HG03139 (cell line): Measurements from ENCODE around the gene CPLANE2.
A peak's percentile ranks its signal among the peaks of the same experiment; 100 is the strongest.
"Not testable (repeated sequence)": the region's sequence is repeated elsewhere in the genome, so short reads cannot be mapped to it uniquely, and the experiment has no call there.

ENCODE experiments used
- ATAC-seq: cut with Tn5 transposase; IDR thresholded peaks from one replicate; pipeline ENCODE4 v1.9.1; 2021; ENCODE audit not compliant: unreplicated experiment

CPLANE2 gene, protein sequence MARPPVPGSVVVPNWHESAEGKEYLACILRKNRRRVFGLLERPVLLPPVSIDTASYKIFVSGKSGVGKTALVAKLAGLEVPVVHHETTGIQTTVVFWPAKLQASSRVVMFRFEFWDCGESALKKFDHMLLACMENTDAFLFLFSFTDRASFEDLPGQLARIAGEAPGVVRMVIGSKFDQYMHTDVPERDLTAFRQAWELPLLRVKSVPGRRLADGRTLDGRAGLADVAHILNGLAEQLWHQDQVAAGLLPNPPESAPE

DNA sequence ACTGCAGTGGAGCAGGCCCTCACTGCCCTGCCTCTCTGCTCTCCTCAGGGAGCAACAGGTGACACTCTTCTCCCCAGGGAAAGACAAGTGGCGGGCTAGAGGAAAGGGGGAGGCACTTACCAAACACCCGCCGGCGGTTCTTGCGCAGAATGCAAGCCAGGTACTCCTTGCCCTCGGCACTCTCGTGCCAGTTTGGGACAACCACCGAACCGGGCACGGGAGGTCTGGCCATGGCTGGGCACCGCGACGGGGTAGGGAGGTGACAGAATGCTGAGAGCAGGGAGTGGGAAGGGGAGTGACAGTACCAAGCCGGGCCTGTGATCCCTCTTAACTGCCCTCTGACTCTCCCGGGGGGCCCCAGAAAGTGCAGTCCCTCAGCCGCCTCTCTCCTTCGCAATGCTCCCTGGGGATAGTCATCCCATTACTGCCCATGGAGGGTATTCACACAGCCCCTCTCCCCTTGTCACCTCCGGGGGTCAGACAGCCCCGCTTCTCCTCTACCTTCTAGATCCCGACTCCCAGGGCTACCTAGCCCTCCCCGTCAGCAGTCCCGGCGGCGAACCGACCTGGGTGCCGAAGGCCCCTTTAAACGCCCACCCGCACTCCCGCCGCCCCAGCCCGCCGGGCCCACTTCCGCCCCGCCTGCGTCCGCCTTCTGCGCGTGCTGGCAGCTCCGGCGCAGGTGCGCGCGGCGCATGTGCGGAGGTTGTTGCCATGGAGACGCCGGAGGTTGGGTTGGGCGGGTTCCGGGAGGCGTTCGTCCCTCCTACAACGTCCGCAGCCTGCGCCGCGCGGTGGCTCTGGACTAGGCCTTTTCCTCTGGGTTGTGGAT is at the start of gene CPLANE2:
Gene CPLANE2, minus strand, starts transcription at position 673 of the 832 bp plus-strand sequence. Its CDS starts 441 bp downstream, at position 232.
- peak; percentile 79 for ATAC-seq

DNA sequence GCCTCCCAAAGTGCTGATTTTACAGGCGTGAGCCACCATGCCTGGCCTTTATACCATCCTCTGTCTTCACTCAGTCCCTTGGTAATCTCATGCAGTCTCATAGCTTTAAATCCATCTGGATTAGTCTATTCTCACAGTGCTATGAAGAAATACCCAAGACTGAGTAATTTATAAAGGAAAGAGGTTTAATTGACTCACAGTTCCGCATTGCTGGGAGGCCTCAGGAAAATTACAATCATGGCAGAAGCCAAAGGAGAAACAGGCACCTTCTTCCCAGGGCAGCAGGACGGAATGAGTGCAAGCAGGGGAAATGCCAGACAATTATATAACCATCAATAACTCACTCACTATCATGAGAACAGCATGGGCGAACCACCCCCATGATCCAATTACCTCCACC is 49.1 kb upstream of the CPLANE2 start:
- no peak for ATAC-seq

DNA sequence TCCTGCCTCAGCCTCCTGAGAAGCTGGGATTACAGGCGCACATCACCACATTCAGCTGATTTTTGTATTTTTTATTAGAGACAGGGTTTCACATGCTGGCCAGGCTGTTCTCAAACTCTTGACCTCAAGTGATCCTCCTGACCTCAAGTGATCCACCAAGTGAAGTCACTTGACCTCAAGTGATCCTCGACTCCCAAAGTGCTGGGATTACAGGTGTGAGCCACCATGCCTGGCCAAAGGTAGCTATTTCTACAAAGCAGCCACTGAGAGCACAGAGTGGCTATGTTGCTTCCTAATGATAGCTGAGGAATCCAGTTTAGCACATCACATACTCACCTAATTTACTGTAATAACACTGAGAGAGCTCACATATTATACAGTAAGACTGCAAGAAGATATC is 44.8 kb upstream of the CPLANE2 start:
- no peak for ATAC-seq

DNA sequence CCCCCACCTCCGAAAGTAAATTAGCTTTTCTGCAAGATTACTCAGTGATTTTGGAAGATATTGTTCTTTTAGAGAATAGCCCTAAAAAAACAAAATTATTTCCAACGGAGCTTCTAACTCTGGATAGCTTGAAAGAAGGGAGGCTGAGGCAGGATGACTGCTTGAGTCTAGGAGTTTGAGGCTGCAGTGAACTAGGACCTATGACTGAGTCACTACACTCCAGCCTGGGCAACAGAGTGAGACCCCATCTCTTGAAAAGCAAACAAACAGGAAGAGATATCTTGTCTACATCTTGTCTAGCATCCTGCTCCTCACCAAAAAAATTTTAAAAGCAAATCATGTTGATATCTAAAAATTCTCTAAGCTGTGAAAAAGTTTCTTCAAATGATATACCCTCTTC is 42.2 kb upstream of the CPLANE2 start:
- ATAC-seq, result no peak

DNA sequence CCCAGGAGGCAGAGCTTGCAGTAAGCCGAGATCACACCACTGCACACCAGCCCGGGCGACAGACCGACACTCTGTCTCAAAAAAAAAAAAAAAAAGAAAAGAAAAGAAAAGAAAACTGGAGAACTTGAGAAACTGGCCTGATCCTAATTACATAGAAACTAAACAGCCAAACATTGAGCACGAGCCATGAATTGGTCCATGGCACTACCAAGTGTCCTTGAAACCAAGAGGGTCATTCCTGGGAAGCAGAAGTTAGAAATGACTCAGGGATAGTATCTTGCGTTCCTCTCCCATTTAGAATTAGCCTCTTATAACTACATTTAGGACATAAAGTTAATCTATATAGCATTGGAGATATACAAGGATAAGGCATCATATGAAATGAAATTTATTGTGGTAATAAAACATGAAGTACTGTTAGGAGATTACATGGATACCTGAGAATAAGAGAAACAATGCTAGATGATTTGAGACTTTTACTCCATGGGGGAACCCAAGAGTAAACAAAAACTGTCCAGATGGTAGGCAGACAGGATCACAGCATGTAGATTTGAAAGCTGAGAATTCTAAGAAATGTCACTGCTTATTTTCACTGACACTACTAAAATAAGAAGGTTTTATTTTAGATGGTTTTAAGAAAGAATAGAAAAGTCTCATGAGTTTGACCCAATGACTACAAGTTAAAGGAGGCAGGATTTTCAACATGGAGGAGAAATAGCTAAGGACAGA is 39.5 kb upstream of the CPLANE2 start:
- ATAC-seq, result no peak

DNA sequence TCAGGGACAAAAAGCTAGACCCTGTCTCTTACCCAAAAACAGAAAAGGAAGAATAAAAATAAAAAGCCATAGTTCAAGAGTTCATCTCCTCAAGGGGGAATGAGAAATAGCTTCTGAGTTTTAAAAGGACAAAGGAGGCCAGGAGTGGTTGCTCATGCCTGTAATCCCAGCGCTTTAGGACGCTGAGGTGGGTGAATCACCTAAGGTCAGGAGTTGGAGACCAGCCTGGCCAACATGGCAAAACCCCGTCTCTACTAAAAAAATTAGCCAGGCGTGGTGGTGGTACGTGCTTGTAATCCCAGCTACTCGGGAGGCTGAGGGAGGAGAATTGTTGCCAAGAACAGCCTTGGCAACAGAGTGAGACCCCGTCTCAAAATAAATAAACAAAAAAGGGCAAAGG is 38.6 kb upstream of the CPLANE2 start:
- no peak for ATAC-seq

DNA sequence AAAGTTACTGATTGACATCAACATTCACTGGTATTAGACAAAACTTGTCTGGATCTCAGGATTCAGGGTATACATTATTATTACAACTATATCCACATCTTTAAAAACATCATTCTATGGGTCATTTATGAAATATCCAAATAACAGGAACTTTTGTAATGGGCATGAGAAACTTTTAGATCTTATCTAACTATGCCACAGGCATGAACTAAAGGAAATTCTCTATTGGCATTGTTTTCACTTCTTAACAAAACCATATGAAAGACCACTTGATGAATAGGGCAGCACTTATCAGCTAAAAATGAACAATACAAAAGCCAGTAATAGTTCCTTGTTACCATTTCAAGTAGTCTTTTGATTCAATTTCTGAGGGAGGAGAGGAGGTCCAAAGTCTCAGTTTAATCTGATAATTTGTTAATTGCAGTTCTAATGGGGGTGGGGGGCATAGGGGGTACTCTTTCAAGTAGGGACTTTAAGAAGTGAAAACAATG is 30.8 kb upstream of the CPLANE2 start:
- no peak for ATAC-seq

DNA sequence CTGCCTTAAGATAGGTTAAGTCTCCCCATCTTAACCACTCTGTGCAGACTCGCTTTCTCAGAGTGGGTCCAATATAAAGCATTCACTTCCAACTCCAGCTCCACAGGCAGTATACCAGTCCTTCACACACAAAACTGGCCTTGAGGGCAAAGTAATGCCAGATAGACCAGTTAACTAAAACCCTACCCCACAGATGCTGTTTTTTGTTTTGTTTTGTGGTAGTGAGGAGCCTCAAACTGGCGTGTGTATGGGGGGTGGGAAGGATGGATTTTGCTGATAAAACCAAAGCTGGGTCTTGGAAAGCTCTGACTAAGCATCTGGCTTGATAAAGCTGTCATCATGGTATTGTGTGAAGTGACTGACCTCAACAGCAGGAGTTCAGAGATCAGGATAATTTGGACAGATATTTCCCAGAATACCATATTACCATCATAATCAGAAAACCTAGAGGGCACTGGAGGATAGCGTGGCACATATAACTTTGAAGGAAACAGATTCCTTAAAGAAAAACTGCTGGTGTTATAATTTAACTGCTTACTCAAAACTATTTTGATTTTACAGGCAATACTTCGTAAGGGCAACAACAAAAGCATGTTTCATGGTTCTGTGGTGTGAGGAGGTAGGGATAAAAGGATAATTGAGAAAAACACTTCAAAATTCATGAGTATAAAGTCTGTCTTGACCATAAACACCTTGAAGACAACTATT is 29.6 kb upstream of the CPLANE2 start:
- no peak for ATAC-seq

DNA sequence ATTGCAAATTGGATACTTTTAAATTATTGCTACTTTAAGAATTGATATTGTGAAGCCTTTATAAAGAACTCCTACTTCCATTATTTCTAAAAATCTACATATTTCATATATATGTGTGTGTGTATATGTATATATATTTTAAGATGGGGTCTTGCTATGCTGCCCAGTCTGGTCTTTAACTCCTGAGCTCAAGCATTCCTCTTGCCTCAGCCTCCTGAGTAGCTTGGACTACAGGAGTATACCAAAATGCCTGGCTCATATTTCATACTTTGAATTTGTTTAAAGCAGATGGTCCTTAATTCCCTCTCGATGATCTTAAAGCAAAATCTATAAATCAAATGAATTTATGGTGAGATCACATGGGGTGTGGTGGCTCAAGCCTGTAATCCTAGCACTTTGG is 25.1 kb upstream of the CPLANE2 start:
- no peak for ATAC-seq

DNA sequence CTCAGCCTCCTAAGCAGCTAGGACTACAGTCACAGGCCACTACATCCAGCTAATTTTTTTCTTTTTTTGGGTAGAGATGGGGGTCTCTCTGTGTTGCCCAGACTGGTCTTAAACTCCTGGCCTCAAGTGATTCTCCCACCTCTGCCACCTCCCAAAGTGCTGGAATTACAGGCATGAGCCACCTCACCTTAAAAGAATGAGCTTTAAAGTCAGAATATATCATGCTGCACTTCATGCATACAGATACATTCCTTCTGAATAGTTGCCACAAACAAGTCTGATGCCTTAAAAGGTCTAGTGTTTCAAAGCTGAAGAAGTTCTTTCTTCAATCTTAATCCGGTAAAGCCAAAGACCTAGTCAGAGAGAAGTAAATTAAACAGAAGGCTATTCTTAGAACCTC is 23.8 kb upstream of the CPLANE2 start:
- ATAC-seq, result no peak

DNA sequence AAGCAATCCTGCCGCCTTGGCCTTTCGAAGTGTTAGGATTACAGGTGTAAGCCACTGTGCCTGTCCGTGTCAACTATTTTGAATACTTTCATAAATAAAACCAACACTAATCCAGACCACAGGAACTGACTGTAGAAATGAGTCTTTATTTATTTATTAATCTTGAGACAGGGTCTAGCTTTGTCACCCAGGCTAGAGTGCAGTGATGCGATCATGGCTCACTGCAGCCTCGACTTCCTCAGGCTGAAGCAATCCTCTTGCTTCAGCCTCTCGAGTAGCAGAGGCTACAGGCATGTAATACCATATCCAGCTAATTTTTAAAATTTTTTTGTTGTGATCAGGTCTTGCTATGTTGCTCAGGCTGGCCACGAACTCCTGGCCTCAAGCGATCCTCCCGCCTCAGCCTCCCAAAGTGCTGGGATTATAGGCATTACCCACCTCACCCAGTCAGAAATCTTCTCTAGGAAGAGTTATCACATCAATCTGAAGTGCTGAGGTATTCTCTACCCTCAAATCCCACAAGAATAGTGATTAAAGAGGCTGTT is 21.7 kb upstream of the CPLANE2 start:
- no peak for ATAC-seq

DNA sequence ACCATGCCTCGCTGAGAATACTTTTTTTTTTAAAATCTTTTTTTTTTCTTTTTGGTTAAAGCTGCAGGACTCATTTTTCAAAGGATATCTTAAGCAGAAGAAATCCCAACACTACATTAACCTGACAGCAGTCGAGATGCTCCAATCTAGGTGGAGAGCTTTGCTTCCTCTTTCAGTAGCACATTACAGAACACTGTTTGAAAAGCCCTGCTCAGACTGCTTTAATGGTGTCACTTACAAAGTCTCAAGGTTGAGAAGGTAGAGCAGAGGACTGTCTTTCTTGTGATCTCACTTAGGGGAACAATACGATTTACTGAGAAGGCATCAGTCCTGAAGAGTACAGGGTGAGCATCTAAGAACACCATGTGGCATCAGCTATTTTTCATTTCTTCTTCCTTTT is 21.0 kb upstream of the CPLANE2 start:
- ATAC-seq, result no peak

DNA sequence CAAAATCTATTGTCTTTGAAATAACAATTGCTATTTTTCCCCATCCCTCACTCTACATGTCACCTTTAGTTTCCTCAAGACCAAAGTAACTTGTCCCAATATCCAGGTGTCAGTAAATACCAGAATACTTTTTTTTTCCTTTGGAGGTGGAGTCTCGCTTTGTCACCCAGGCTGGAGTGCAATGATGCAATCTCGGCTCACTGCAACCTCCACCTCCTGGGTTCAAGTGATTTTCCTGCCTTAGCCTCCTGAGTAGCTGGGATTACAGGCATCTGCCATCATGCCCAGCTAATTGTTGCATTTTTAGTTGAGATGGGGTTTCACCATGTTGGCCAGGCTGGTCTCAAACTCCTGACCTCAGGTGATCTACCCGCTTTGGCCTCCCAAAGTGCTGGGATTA is 20.6 kb upstream of the CPLANE2 start:
- not testable (repeated sequence) for ATAC-seq

DNA sequence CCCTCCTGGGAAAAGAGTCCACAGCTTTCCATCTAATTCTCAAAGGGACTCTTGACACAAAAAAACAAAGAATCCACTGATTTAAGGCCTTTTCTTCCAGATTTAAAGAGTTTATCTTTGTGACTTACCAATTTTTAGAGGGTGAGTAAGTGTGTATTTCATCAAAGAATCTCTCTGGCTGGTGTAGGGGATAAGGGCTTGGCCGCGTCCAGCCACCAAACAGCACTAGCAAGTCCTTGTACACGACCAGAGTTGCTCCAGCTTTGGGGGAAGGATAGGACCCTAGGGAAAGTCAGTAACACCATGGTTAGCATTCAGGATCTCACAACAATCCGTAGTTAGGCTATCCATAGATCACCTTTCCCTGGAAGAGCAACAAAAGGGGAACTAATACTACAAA is 19.5 kb upstream of the CPLANE2 start:
- no peak for ATAC-seq

DNA sequence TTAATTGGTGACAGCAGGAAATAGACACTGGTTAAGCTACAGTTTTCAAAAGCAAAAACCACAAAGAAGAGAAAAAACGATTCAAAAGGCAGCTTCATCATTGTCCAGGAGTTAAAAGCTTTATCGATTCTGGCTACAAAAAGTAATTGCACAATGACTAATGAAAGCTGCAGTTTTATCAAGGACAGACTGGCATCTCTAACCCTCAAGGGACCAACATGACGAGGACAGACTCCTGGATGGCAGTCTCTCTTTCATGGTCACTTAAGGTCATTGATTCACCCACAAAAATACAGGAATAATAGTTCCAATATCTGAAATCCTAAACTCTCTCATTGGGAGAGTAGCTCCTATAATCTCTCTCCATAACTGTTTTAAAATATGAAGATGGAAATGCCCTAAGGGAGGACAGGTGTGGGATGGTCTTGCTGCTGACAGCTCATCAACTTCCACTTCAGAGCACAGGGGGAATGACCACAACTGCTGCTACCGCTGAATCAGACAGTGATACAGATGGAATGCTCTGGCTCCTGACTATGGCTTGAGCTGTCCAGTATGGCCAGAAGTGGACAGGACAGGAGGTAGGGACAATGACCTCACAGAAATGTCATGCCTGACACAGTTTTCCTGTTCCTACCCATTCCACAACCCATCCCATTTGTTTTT is 17.4 kb upstream of the CPLANE2 start:
- ATAC-seq, result no peak

DNA sequence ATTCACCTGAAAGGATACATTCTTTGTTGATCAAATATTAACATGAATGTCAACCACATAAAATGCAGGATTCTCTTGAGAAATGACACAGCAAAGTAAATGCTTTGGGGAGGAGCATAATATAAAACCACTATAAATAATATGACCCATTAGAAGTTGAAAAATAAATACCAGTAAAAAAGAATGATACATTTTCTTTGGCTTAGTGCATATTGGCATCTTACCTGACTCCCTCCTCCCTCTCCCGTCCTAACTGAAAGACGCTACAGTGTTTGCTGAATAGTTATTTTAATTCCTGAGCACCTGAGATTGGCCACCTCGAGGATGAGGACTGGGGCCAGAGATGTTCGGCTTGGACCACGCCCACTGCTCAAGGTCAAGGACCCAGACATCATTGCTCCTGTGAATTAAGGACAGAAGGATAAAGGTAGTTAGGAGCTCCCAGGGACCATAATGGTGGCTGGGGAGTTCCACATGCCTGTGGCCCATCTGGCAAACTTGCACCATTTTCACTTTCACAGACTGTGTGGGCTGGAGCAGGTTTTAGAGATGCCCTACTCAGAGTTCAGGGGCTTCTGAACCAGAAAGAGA is 16.4 kb upstream of the CPLANE2 start:
- ATAC-seq, result no peak

DNA sequence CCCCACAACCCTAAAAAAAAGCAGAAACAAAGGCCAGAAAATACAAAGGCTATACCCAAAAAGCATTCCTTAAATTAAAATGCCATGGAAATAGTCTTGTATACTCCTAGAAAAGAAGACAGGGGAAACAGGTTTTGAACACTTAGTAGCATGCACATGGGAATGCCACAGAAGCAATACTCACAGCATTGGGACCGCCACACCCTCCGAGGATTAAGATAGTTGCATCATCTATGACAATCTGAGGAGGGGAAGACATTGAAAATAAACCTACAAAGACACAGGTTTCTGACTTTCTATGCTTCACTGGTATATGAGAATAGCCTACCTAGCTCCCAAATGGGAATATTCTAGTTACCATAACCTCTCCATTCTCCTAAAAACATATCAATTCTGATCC is 15.9 kb upstream of the CPLANE2 start:
- ATAC-seq, result no peak

DNA sequence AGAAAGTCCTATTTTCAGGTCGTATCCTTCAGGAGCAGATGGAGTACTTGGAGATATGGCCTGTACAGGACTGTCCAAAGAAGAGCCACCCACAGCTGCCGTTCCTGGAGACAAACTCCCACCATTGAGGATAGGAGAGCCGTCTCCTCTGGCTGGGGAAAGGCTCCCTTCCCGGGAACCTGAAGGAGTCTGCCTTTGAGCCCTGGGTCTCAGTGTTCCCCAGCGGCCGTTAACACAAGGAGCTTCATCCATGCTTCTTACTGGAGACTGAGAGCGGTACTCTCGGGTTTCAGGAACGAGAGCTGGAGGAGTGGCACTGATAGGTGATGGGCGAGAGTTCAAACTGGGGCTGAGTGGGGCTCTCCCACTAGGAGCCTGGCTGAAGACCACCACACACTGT is 14.4 kb upstream of the CPLANE2 start:
- no peak for ATAC-seq

DNA sequence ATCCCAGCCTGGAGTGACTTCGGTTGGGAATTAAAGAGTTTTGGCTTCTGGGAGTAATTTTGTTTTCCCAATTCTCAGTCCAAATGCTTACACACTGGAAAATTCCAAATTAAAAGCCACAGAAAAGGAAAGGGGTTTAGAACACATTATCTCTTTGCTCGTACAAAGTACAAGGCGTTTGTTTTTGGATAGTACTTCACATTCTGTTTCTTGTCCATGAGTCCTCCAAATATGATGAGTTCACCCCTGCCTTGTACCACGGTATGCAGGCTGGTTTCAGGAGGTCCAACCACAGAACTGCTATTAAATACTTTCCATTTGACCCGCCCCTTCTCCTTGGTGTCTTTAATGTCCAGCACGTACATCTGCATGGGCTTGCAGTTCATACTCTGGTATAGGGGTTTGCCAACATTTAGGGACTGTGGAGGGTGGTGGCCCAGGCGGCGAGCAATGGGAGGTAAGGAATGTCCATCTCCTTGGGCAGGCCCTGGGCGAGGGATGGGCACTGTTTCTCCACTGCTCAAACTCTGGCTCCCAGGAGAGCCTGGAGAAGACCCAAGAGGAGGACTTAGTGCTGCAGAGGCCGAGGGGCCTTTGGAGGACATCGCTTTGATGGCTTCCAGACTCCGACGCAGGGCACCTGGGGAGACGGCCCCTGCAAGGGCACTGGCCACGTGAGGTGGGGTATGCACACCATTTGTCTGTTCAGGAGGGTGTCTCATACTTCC is 13.7 kb upstream of the CPLANE2 start:
- no peak for ATAC-seq
